EH (cell line): ENCODE measurements around the gene RIF1.
"Not testable (repeated sequence)": the region's sequence is repeated elsewhere in the genome, so short reads cannot be mapped to it uniquely, and the experiment has no call there.

Experiments used
- DNase-seq: peaks from one replicate; pipeline ENCODE4 v3.0.0-alpha.2; 2015; ENCODE audit warnings: low read depth

Gene RIF1

GRCh38 chr2:151410485-151410834 is 758 bp downstream of the RIF1 start:
- peak; percentile 33 for DNase-seq

GRCh38 chr2:151417650-151418049 is 7.9 kb downstream of the RIF1 start:
- DNase-seq = no peak

GRCh38 chr2:151421681-151422080 is 12.0 kb downstream of the RIF1 start:
- DNase-seq = not testable (repeated sequence)

GRCh38 chr2:151422917-151423439 is 13.3 kb downstream of the RIF1 start:
- DNase-seq = no peak

- DNase-seq = peak; percentile 6
These were observed 14.1 kb downstream of the RIF1 start for GRCh38 chr2:151423760-151424159.

- DNase-seq = peak; percentile 31
These were observed 27.9 kb downstream of the RIF1 start for GRCh38 chr2:151437630-151438029.

GRCh38 chr2:151438506-151438905 is 28.8 kb downstream of the RIF1 start:
- no peak for DNase-seq

- DNase-seq = no peak
These were observed 29.4 kb downstream of the RIF1 start for GRCh38 chr2:151439127-151439526.

- peak; percentile 24 for DNase-seq
These were observed 49.7 kb downstream of the RIF1 start for GRCh38 chr2:151459358-151459757.

GRCh38 chr2:151465771-151466170 is 56.1 kb downstream of the RIF1 start:
- DNase-seq = no peak

GRCh38 chr2:151470556-151470955 is 60.9 kb downstream of the RIF1 start:
- no peak for DNase-seq

- DNase-seq = no peak
These were observed 63.3 kb downstream of the RIF1 start for GRCh38 chr2:151472966-151473365.

GRCh38 chr2:151475071-151475470 is 65.4 kb downstream of the RIF1 start:
- no peak for DNase-seq

GRCh38 chr2:151476287-151476686 is 66.6 kb downstream of the RIF1 start:
- DNase-seq = no peak

- DNase-seq = peak; percentile 36
These were observed 68.3 kb downstream of the RIF1 start for GRCh38 chr2:151478011-151478410.

GRCh38 chr2:151481744-151482143 is 72.0 kb downstream of the RIF1 start:
- no peak for DNase-seq

- DNase-seq = no peak
These were observed 72.5 kb downstream of the RIF1 start for GRCh38 chr2:151482171-151482725.

- DNase-seq = no peak
These were observed 73.8 kb downstream of the RIF1 start for GRCh38 chr2:151483546-151483945.

GRCh38 chr2:151484100-151484499 is 74.4 kb downstream of the RIF1 start:
- DNase-seq = no peak

GRCh38 chr2:151486053-151486452 is 76.4 kb downstream of the RIF1 start:
- no peak for DNase-seq

GRCh38 chr2:151490276-151490675 is 80.6 kb downstream of the RIF1 start:
- no peak for DNase-seq

- no peak for DNase-seq
These were observed 81.8 kb downstream of the RIF1 start for GRCh38 chr2:151491496-151491895.

GRCh38 chr2:151498178-151498577 is 88.5 kb downstream of the RIF1 start:
- DNase-seq = no peak

- no peak for DNase-seq
These were observed 96.5 kb downstream of the RIF1 start for GRCh38 chr2:151506170-151506569.

- DNase-seq = no peak
These were observed 98.8 kb downstream of the RIF1 start for GRCh38 chr2:151508519-151508918.
